Sigmoid colon (tissue), 4 donors: Measurements from ENCODE around the gene ZNF766.

ENCODE experiments used
- CTCF ChIP-seq, 4 experiments: fragments of 450-650 bp in 3 of 4; fragments of 200-600 bp in 1 of 4; IDR thresholded peaks; one replicate each; pipeline ENCODE4 v1.5.1; 2016 to 2019; ENCODE audit warnings: antibody characterized with exemption in 4 of 4, mild to moderate bottlenecking in 3 of 4, moderate library complexity in 2 of 4
- EP300 ChIP-seq, 4 donors: sonication (generic); formaldehyde crosslinking; IDR thresholded peaks; one replicate each; pipeline ENCODE4 v1.6.1; 2017; ENCODE audit warnings: antibody characterized with exemption in 4 of 4
- POLR2A ChIP-seq, 2 donors: fragments of 450-650 bp; IDR thresholded peaks; one replicate each; pipeline ENCODE4 v1.6.1; 2016; ENCODE audit warnings: antibody characterized with exemption in 2 of 2, mild to moderate bottlenecking in 2 of 2, moderate library complexity in 2 of 2
- POLR2AphosphoS5 ChIP-seq, 4 donors: sonication (generic); formaldehyde crosslinking; IDR thresholded peaks; one replicate each; pipeline ENCODE4 v1.6.1; 2017; ENCODE audit warnings: antibody characterized with exemption in 4 of 4

- TF ChIP-seq CTCF (IDR thresholded peaks at IDR 0.05) (no peak), POLR2A (IDR thresholded peaks at IDR 0.05) (no peak), POLR2AphosphoS5 (IDR thresholded peaks at IDR 0.05) (no peak), EP300 (IDR thresholded peaks at IDR 0.05) (no peak)
These were observed 4.8 kb downstream of the ZNF766 start for GRCh38 chr19:52274191-52274590.
